GM21786 (cell line): ENCODE data around the gene OXNAD1.

ENCODE experiments used
- ATAC-seq: cut with Tn5 transposase; IDR thresholded peaks from one replicate; pipeline ENCODE4 v1.9.1; 2021; ENCODE audit not compliant: unreplicated experiment

Gene OXNAD1

GRCh38 chr3:16245609-16246008, 19.4 kb upstream of the OXNAD1 start:
- no peak for ATAC-seq

- ATAC-seq = peak; percentile 74
Measured at GRCh38 chr3:16247282-16248061, 17.5 kb upstream of the OXNAD1 start.

GRCh38 chr3:16248556-16248955, 16.5 kb upstream of the OXNAD1 start:
- ATAC-seq = no peak

GRCh38 chr3:16249336-16249735, 15.7 kb upstream of the OXNAD1 start:
- ATAC-seq = no peak

- ATAC-seq = no peak
Measured at GRCh38 chr3:16249886-16250285, 15.1 kb upstream of the OXNAD1 start.

GRCh38 chr3:16251316-16252085, 13.5 kb upstream of the OXNAD1 start:
- no peak for ATAC-seq

GRCh38 chr3:16252243-16252978, 12.6 kb upstream of the OXNAD1 start:
- ATAC-seq = peak; percentile 36

- no peak for ATAC-seq
Measured at GRCh38 chr3:16252988-16253387, 12.0 kb upstream of the OXNAD1 start.

GRCh38 chr3:16253601-16254000, 11.4 kb upstream of the OXNAD1 start:
- no peak for ATAC-seq

GRCh38 chr3:16254916-16255315, 10.1 kb upstream of the OXNAD1 start:
- no peak for ATAC-seq

GRCh38 chr3:16255326-16255725, 9.7 kb upstream of the OXNAD1 start:
- no peak for ATAC-seq

- ATAC-seq = no peak
Measured at GRCh38 chr3:16255726-16256125, 9.3 kb upstream of the OXNAD1 start.

GRCh38 chr3:16257309-16257708, 7.7 kb upstream of the OXNAD1 start:
- ATAC-seq = no peak

GRCh38 chr3:16258177-16258576, 6.8 kb upstream of the OXNAD1 start:
- no peak for ATAC-seq

- no peak for ATAC-seq
Measured at GRCh38 chr3:16258866-16259265, 6.1 kb upstream of the OXNAD1 start.

- ATAC-seq = no peak
Measured at GRCh38 chr3:16260046-16260445, 5.0 kb upstream of the OXNAD1 start.

- no peak for ATAC-seq
Measured at GRCh38 chr3:16262174-16262573, 2.8 kb upstream of the OXNAD1 start.

- no peak for ATAC-seq
Measured at GRCh38 chr3:16264174-16264707, 771 bp upstream of the OXNAD1 start.

GRCh38 chr3:16265455-16265786, 409 bp downstream of the OXNAD1 start:
- ATAC-seq = no peak

GRCh38 chr3:16266714-16267113, 1.7 kb downstream of the OXNAD1 start:
- ATAC-seq = no peak

GRCh38 chr3:16270855-16271254, 5.8 kb downstream of the OXNAD1 start:
- no peak for ATAC-seq

- ATAC-seq = no peak
Measured at GRCh38 chr3:16272588-16272987, 7.6 kb downstream of the OXNAD1 start.
